SK-N-SH (cell line): Measurements from ENCODE around the gene KRT32.

Source experiments
- CHD2 ChIP-seq: fragments of 150-350 bp; IDR thresholded peaks from 2 replicates; pipeline ENCODE4 v1.6.1; 2018; ENCODE audit warnings: low read length; ENCODE audit not compliant: partially characterized antibody
- POLR2AphosphoS5 ChIP-seq: IDR thresholded peaks from 2 replicates; pipeline ENCODE4 v1.6.1; 2012; ENCODE audit warnings: low read depth, low read length
- RFX5 ChIP-seq: IDR thresholded peaks from 2 replicates; pipeline ENCODE4 v1.6.1; 2012; ENCODE audit warnings: mild to moderate bottlenecking, improper control_type of control experiment, low read length
- SMC3 ChIP-seq: IDR thresholded peaks from 2 replicates; pipeline ENCODE4 v1.6.1; 2012; ENCODE audit warnings: low read depth, low read length, improper control_type of control experiment
- TAF1 ChIP-seq: IDR thresholded peaks from 2 replicates; pipeline ENCODE4 v1.6.1; 2012; ENCODE audit warnings: low read depth, mild to moderate bottlenecking, low read length, moderate library complexity, borderline replicate concordance
- TF ChIP-seq, protein P1 (sequence below): fragments of 200-600 bp; sonication (generic); IDR thresholded peaks from 2 replicates; pipeline ENCODE4 v1.6.1; 2017; ENCODE audit warnings: antibody characterized with exemption, mild to moderate bottlenecking, moderate library complexity
- TF ChIP-seq, protein P2 (sequence below): IDR thresholded peaks from 2 replicates; pipeline ENCODE4 v1.6.1; 2012; ENCODE audit warnings: mild to moderate bottlenecking, low read depth, low read length, moderate library complexity

DNA sequence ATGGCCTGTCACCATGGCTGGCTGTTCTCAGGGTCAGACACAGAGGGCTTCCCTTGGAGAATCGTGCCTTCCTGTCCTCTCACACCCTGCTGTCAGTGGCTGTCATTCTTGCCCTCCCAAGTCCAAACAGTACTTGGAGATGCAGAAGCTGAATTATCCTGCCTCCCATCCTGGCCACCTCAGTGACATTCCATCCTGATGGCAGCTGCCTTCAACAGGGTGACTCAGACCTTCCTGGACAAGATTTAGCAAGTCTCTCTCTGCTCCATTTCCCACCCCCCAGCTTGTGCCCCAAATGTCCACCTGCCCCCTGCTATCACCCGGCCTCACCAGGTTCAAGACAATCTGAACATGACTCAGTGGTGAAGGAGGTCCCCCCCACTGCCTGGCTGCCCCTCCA lies 27.3 kb upstream of the KRT32 start:
- no peak for TF ChIP-seq TAF1
- TF ChIP-seq, protein P1, sequence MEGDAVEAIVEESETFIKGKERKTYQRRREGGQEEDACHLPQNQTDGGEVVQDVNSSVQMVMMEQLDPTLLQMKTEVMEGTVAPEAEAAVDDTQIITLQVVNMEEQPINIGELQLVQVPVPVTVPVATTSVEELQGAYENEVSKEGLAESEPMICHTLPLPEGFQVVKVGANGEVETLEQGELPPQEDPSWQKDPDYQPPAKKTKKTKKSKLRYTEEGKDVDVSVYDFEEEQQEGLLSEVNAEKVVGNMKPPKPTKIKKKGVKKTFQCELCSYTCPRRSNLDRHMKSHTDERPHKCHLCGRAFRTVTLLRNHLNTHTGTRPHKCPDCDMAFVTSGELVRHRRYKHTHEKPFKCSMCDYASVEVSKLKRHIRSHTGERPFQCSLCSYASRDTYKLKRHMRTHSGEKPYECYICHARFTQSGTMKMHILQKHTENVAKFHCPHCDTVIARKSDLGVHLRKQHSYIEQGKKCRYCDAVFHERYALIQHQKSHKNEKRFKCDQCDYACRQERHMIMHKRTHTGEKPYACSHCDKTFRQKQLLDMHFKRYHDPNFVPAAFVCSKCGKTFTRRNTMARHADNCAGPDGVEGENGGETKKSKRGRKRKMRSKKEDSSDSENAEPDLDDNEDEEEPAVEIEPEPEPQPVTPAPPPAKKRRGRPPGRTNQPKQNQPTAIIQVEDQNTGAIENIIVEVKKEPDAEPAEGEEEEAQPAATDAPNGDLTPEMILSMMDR, result no peak
- TF ChIP-seq, protein P2, sequence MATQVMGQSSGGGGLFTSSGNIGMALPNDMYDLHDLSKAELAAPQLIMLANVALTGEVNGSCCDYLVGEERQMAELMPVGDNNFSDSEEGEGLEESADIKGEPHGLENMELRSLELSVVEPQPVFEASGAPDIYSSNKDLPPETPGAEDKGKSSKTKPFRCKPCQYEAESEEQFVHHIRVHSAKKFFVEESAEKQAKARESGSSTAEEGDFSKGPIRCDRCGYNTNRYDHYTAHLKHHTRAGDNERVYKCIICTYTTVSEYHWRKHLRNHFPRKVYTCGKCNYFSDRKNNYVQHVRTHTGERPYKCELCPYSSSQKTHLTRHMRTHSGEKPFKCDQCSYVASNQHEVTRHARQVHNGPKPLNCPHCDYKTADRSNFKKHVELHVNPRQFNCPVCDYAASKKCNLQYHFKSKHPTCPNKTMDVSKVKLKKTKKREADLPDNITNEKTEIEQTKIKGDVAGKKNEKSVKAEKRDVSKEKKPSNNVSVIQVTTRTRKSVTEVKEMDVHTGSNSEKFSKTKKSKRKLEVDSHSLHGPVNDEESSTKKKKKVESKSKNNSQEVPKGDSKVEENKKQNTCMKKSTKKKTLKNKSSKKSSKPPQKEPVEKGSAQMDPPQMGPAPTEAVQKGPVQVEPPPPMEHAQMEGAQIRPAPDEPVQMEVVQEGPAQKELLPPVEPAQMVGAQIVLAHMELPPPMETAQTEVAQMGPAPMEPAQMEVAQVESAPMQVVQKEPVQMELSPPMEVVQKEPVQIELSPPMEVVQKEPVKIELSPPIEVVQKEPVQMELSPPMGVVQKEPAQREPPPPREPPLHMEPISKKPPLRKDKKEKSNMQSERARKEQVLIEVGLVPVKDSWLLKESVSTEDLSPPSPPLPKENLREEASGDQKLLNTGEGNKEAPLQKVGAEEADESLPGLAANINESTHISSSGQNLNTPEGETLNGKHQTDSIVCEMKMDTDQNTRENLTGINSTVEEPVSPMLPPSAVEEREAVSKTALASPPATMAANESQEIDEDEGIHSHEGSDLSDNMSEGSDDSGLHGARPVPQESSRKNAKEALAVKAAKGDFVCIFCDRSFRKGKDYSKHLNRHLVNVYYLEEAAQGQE, result no peak
- no peak for TF ChIP-seq SMC3
- TF ChIP-seq POLR2AphosphoS5, result no peak
- no peak for TF ChIP-seq CHD2
- TF ChIP-seq RFX5, result no peak
